ENCODE measurements around the gene UQCR11.

Gene UQCR11

DNA sequence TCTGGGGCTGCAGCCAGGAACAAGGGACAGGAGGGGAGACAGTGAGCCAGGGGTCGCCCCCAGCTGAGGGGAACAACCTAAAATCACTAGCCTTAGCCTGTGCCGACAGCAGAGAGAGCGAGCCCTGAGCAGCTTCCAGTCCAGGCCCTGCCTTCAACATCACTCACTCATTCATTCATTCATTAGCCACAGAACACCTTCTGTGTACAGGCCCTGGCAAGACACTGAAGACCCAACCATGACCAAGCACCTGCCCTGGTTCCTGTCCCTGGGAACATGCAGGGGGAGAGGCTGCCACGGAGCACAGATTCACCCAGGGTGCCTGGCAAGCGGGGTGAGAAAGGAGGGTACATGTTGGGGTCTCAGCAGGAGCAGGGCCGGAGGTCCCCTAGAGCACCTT lies 42.0 kb downstream of the UQCR11 start:
- no peak for DNase-seq

- no peak for DNase-seq
Measured at GRCh38 chr19:1561236-1561842, 43.9 kb downstream of the UQCR11 start.

DNA sequence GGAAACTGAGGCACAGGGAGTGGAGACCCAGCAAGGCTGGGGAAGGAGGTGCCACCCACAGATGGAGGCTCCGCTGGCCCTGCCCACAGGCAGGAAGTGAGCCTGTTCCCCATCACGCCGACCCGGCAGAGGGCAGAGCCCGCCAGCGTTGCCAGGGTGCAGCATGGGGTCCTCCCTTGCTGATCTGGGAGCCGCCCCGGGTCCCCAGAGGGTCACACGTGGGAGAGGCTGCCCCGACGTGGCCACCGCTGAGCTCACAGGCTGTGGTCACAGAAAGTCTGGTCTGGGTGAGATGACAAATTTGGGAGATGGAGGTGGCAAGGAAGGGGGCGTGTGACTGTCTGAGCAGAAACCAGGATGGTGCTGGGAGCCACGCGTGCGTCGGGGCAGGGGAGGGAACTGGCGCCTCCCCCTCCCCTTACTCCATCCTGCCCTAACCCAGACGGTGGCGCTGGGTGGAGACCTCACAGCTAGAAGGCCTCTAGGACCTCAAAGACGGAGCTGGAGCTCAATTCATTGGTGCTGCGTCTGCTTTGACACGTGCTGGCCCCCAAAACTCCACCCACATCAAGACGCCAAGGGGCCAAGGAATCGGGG lies 44.9 kb downstream of the UQCR11 start:
- no peak for DNase-seq

DNA sequence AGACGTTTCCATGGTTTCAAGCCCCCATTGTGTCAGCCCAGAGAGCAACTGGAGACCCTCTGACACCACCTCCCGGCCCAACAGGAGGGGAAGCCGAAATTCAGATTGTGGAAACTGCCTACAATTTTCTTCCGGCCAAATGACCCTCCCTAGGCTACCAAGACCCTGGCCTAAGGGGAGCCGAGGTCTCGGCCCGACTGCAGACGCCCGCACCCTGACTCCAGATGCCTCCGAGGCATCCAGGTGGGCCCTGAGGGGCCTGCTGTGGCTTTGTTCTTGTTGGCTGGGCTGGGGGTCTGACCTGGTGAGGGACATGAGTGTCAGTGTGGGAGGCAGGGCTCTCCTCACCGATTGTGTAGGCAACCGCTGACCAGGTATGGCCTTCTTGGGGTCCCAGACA lies 46.7 kb downstream of the UQCR11 start:
- DNase-seq: no peak

DNA sequence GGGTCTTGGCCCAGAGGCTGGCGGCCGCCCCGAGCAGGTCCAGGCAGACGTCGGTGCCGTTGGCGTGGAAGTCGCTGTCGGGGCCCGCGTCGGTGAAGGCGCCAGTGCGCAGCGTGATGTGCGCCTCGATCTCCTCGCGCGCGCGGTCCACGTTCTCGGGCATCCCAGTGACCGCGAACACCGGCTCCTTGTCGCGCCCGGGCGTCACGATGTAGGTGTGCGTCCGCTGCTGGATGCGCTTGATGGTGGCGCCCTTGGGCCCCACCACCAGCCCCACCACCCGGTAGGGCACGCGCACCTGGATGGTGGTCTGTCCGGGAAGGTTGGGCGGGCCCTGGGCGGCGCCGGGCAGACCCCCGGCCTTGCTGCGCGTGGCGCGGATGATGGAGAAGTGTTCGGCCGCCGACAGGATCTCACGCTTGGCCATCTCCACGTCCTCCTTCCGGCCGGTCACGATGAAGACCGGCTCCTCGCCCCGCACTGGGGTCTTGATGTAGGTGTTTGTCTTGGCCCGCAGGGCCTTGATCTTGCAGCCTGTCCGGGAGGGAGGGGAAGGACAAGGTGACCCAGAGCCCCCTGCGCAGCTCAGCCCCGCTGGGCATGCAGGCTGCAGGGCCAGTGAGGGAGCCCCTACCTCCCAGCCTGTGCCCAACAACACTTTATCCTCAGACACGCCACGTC lies 48.7 kb downstream of the UQCR11 start:
- DNase-seq: no peak

DNA sequence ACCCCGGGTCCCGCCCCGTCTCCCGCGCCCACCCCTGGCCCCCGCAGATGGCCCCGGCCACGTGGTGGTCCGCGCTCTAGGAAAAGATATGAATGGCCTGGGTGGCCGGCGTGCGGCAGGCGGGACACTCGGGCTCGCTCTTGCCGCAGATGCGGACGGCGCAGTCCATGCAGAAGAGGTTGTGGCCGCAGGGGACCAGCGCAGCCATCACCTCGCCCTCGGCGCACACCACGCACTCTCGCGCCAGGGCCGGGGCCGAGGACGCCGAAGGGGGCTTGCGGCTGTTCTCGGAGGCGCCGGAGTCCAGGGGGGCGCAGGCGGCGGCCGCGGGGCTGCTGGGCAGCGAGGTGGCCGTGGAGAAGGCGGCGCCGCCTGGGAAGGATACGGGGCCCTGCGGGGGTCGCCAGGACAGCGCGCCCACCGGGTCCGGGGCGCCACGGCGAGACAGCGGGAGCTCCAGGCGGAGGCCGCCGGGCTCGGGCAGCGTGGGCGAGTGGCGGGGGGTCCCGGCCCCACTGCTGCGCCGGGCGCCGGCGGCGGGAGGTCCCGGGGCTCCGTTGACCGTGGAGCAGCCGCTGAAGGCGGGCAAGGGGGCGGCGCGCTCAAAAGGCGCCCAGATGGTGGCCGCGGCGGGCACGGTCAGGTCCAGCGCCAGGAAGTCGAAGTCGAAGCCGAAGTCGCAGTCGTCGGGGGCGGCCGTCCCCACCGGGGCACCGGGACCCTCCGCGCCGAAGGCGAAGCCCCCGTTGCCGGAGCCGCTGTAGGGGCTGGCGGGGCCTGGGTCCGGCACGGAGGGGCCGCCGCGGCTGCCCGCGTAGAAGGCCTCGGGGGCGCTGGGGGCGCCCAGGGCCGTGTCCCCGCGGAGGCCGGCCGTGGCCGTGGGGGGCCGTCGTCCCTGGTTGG lies 49.5 kb downstream of the UQCR11 start:
- no peak for DNase-seq

- no peak for DNase-seq
Measured at GRCh38 chr19:1554968-1555367, 50.3 kb downstream of the UQCR11 start.

GRCh38 chr19:1553415-1553814 lies 51.8 kb downstream of the UQCR11 start:
- DNase-seq: no peak

- no peak for DNase-seq
Measured at GRCh38 chr19:1551068-1552040, 53.9 kb downstream of the UQCR11 start.

GRCh38 chr19:1549332-1549945 lies 55.8 kb downstream of the UQCR11 start:
- no peak for DNase-seq
